ENCODE data around the gene TRIM46.

TRIM46 gene

DNA sequence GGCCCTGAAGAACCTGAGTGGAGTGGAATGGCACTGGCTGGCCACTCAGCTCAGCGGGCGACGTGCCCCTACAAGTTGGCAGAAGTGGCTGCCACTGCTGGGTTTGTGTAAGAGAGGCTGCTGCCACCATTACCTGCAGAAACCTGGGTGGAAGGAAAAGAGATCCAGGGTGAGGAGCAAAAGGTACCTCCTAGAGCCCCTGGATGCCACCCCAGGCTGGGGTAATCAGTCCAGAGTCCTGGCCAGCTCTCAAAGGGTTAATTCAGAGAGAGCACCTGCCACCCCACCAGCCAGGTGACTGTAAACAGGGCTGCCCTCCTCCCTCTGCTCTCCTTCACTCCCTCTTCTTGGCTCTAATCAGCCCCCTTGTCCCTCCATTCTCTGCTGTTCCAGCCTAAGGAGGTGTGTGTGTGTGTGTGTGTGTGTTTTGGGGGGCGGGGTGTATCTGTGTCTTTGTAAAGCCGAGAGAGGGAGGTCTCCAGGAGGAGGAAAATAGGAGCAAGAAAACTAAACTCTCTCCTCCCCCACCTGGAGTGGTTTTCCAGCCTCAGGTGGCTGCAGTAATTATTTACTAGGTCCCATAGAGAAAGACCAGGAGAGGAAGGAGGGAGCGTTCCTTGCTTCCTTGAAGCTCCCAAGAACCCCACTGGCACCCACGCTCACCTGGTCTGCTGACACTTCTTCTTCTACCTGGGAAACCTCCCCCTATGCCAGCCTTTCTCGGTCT lies 12.6 kb downstream of the TRIM46 start:
- DNase-seq (ENCODE audit: low read depth in 1 of 2, low spot score in 1 of 2): no peak
- Histone ChIP-seq H3K27ac (replicated peaks) (no peak overlapping the region), H3K4me3 (replicated peaks; ENCODE audit: insufficient read depth, low read length) (no peak overlapping the region), H3K27me3 (ENCODE audit: insufficient read depth, poor library complexity, severe bottlenecking) (no peaks in the 10 kb centered on the region)
- TF ChIP-seq GABPA (IDR thresholded peaks at IDR 0.05; ENCODE audit: low read depth): no peak
- no peak for TF ChIP-seq CTCF (IDR thresholded peaks at IDR 0.05; ENCODE audit: insufficient read depth, low read length)
- TF ChIP-seq, protein P1, sequence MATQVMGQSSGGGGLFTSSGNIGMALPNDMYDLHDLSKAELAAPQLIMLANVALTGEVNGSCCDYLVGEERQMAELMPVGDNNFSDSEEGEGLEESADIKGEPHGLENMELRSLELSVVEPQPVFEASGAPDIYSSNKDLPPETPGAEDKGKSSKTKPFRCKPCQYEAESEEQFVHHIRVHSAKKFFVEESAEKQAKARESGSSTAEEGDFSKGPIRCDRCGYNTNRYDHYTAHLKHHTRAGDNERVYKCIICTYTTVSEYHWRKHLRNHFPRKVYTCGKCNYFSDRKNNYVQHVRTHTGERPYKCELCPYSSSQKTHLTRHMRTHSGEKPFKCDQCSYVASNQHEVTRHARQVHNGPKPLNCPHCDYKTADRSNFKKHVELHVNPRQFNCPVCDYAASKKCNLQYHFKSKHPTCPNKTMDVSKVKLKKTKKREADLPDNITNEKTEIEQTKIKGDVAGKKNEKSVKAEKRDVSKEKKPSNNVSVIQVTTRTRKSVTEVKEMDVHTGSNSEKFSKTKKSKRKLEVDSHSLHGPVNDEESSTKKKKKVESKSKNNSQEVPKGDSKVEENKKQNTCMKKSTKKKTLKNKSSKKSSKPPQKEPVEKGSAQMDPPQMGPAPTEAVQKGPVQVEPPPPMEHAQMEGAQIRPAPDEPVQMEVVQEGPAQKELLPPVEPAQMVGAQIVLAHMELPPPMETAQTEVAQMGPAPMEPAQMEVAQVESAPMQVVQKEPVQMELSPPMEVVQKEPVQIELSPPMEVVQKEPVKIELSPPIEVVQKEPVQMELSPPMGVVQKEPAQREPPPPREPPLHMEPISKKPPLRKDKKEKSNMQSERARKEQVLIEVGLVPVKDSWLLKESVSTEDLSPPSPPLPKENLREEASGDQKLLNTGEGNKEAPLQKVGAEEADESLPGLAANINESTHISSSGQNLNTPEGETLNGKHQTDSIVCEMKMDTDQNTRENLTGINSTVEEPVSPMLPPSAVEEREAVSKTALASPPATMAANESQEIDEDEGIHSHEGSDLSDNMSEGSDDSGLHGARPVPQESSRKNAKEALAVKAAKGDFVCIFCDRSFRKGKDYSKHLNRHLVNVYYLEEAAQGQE (IDR thresholded peaks at IDR 0.05; ENCODE audit: insufficient replicate concordance, low read depth): no peak
- TF ChIP-seq SPI1 (IDR thresholded peaks at IDR 0.05; ENCODE audit: borderline replicate concordance, low read depth): no peak
- TF ChIP-seq POLR2AphosphoS5 (IDR thresholded peaks at IDR 0.05; ENCODE audit: low read depth): no peak

DNA sequence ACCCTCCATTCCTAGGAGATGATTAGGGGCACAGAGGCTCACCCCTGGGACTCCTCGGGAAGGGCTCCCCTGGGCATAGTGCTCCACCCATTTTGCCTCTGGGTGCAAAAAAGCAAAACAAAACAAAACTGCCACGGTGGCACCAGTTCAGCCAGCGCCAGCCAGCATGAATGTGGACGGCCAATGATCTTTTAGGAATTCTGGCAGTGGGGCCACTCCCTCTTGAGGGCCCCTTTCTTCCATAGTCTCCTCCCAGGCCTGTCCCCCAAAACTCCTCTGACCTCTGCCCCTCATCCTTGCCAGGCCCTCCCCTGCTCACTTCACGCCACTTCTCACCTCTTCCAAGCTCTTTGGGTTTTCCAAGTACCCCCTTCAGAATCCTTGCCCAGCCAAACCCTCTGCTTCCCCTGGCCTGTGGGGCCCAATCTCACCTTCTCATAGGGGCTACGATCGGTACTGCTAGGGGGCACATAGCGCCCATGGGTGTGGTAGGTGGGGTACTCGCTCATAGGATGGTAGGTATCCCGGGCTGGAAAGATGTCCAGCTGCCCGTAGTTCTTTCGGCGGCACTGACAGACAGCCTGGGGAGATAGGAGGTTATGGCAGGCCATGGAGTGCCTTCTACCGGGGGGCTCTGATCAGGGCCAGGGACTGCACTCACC lies 13.3 kb downstream of the TRIM46 start:
- H3K27ac ChIP-seq (replicated peaks): no peak overlapping the region
- TF ChIP-seq, protein P1 (IDR thresholded peaks at IDR 0.05; ENCODE audit: insufficient replicate concordance, low read depth): no peak
- no peak for TF ChIP-seq GABPA (IDR thresholded peaks at IDR 0.05; ENCODE audit: low read depth)
- TF ChIP-seq SPI1 (IDR thresholded peaks at IDR 0.05; ENCODE audit: borderline replicate concordance, low read depth): no peak
- no peak for TF ChIP-seq POLR2AphosphoS5 (IDR thresholded peaks at IDR 0.05; ENCODE audit: low read depth)
- TF ChIP-seq CTCF (IDR thresholded peaks at IDR 0.05; ENCODE audit: insufficient read depth, low read length): no peak
- no peak overlapping the region for H3K4me3 ChIP-seq (replicated peaks; ENCODE audit: insufficient read depth, low read length)
- DNase-seq (ENCODE audit: low read depth in 1 of 2, low spot score in 1 of 2): no peak
- no peaks in the 10 kb centered on the region for H3K27me3 ChIP-seq (ENCODE audit: insufficient read depth, poor library complexity, severe bottlenecking)

GRCh38 chr1:155187456-155187891 lies 13.8 kb downstream of the TRIM46 start:
- Histone ChIP-seq H3K27ac (replicated peaks) (no peak overlapping the region), H3K4me3 (replicated peaks; ENCODE audit: insufficient read depth, low read length) (no peak overlapping the region), H3K27me3 (ENCODE audit: insufficient read depth, poor library complexity, severe bottlenecking) (no peaks in the 10 kb centered on the region)
- DNase-seq (ENCODE audit: low read depth in 1 of 2, low spot score in 1 of 2): no peak
- TF ChIP-seq SPI1 (IDR thresholded peaks at IDR 0.05; ENCODE audit: borderline replicate concordance, low read depth) (no peak), GABPA (IDR thresholded peaks at IDR 0.05; ENCODE audit: low read depth) (no peak), POLR2AphosphoS5 (IDR thresholded peaks at IDR 0.05; ENCODE audit: low read depth) (no peak), CTCF (IDR thresholded peaks at IDR 0.05; ENCODE audit: insufficient read depth, low read length) (no peak)
- TF ChIP-seq, protein P1 (IDR thresholded peaks at IDR 0.05; ENCODE audit: insufficient replicate concordance, low read depth): no peak
